Measurements from ENCODE around the gene ERO1B. TPM values are rescaled to one million over a fixed set of nuclear protein-coding genes. Genes with fewer than 3 reads are reported as not detected.

The ERO1B gene
- polyA plus RNA-seq, 3 donors = 10.7 to 13.4 (median 11.6) TPM

DNA sequence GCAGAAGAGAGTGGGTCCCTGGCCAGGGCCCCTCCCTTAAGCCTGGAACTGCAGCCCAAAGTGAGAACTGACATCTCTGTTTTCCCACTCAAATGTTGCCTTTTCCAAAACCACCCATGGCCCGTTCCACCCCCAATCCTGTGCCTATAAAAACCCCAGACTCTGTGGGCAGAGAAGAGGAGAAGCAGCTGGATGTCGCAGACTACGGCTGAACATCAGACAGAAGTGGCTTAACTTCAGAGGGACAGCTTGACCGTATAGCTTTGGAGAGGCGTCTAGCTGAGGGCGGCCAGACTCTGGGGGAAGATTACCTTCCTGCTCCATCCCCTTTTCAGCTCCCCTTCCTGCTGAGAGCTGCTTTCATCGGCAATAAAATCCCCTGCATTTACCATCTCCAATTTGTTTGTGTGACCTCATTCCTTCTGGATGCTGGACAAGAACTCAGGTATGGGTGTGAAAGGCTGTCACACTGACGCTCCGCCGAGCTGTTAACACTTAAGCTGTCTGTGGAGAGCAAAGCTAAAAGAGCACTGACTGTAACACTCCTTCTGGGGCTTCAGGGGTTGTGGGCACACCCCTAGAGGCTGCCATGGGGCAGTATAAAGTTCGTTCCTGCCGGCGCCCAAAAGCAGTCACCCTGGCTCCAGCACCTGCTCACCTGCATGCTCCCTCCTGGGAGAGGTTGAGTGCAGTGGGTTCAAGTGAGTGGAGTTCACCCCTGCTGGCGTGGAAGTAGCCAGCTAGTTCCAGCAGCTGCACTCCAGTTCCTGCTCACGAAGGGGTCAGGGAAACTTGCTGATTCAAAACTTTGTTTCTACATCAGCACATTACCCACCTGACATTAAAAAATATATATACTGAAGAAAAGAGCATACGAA, 19.6 kb upstream of the ERO1B start:
- DNase-seq (ENCODE audit: low read depth in 3 of 3, low spot score in 2 of 3) = no peak

DNA sequence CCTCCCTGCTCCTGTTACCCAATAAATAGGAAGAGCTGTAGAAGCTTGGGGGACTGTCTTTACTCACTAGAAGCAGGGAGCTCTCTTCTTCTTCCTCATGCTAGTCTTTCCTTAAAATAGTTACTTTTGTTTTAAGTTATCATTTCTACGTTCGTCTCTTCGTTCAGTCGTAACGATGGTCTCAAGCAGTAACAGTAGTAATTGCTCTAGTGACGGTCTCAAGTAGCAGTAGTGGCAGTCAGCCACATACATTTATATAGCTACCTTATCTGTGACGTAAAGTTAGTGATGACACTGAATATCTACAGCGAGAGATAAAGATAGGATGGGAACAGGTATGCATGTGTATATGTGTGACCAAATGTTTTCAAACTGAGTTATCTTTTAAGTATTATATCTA, 15.4 kb upstream of the ERO1B start:
- no peak for DNase-seq (ENCODE audit: low read depth in 3 of 3, low spot score in 2 of 3)

DNA sequence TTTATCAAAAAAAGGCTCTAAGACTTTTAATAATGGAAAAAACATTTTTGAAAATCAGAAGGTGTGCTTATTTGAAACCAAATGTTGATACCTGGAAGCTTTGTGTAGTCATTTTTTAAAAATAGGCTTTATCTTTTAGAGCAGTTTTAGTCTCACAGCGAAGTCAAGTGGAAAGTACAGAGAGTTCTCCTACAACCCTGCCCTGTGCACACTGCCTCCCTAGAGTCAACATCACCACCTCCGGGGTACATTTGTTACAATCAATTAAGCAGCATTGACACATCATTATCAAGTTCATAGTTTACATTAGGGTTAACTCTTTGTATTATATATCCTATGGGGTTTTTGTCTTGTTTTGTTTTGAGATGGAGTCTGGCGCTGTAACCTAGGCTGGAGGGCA, 10.7 kb upstream of the ERO1B start:
- DNase-seq (ENCODE audit: low read depth in 3 of 3, low spot score in 2 of 3) = no peak

DNA sequence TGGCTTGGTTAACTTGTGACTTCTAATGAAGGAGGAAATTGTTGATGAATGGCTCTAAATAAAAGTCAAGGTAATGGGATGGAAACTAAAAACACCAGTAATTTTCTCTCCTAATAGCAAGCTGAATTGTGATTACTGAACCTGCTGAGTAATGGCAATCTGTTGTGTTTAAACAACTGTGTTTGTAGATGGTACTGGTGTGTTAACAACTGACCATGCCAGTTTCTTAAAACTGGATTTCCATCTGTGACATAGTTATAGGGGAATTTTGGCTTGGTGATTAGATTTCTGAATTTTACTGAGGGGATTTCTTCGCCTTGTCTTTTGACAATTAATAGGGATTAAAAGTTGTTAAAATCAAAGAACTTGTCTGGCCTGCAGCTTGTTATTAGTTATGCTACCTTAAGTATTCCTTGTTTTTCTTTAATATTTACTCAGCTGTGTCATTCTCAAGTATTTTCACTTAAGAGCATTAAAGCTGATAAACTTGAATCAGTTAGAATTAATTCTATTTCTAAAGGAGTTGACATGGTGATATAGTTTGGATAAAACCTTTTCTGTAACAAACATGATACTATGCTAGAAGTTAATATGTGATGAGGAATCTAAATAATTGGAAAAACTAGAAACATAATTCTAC, 7.9 kb upstream of the ERO1B start:
- DNase-seq (ENCODE audit: low read depth in 3 of 3, low spot score in 2 of 3) = no peak

DNA sequence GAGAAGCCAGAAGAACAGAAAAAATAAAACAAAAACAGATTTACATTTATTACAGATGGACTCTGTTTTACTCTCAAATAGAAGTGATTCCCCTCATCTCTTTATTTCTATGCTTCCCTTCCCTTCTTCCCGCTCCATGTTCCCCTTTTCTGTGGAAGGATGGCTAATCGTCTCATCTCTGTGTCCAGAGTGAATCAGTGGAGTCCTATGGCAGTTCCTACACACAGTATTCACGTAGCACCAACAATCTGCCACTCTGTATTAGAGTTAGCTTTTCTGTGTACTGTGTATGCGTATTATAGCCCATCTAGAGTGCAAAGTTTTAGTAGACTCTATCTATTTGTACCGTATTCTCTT, 6.8 kb upstream of the ERO1B start:
- DNase-seq (ENCODE audit: low read depth in 3 of 3, low spot score in 2 of 3) = no peak

DNA sequence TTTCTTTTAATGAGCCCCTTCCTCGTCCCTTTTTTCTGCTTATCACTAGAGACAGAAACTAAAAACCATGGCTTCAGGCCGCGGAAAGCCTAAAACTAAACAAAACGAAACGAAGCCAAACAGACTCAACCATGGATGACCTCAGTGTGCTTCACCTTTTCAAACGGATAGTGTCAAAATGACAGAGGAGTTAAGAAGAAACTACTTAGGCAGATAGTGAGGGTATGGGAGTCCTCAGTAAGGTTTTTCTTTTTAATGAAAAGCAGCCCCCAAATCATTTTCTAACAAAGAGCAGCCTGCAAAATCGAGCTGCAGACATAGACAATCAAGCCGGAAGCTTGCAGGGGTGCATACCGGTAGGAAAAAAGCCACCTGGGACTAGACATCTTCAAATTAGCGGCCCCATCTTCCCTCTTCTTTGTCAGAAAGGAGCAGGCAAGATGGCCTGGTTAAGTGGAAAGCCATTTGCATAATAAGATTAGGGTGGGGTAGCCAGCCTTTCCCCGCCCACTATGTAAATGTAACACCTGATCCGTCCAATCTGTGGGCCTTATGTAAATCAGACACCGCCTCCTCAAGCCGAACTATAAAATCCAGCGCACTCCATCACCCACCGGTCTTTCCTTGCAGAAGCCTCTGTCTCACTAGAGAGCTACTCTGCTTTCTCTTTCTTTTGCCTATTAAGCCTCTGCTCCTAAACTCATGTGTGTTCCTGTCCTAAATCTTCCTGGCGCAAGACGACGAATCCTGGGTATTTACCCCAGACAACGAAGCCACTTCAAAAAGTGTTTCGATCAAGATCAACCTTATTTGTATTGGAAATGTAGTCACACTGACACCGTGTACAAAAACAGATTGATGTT, 6.2 kb upstream of the ERO1B start:
- DNase-seq (ENCODE audit: low read depth in 3 of 3, low spot score in 2 of 3) = peak in 1 of 3 donors; percentile 61

DNA sequence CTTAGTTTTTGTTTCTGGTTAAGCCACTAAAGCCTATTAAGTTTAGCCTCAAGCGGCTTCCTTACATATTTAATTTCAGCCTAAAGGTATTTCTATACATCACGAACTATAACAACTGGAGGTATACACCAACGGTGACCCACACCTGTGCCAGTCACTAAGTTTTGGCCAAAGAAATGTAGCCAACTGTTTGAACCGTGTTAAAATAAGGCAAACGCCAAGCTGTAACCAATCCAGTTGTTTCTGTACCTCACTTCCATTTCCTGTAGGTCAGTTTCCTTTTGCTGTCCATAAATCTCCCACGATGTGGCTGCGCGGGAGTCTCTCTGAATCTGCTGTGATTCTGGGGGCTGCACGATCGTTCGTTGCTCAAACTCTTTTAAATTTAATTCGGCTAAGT, 5.6 kb upstream of the ERO1B start:
- DNase-seq (ENCODE audit: low read depth in 3 of 3, low spot score in 2 of 3) = no peak

DNA sequence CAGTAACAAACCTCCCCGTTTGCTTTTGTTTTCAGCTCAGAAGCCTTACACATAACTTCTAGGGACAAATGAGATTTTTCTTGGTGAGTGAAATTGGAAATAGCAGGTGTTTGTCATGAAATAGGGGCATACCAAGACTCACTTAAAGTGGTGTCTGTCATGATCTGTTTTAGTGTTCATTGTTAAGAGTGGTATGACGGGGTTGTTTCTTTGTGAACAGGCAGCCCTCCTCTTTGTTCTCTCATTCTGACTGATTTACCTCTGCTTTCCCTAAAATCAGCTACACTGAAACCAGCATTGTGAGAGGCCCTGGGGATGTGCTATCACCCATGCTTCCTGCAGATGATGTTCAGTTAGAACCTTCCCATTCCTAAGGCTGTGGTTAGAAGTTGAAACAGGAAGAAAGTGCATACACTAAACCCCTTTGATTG, 2.5 kb upstream of the ERO1B start:
- no peak for DNase-seq (ENCODE audit: low read depth in 3 of 3, low spot score in 2 of 3)

DNA sequence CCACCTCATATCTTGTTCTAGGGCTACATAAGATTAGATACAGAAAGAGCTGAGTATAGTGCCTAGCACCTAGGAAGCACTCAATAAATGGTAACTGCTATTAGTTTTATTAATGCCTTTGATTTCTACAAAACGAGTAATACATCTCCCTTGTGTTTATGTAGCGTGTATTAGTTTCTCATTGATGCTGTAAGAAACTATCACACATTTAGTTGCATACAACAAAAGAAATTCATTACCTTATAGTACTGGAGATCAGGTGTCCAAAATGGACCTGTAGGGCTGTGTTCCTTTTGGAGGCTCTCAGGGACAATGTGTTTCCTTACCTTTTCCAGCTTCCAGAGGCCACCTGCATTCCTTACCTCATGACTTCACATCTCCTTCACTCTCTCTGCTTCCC, 961 bp upstream of the ERO1B start:
- DNase-seq (ENCODE audit: low read depth in 3 of 3, low spot score in 2 of 3) = no peak

DNA sequence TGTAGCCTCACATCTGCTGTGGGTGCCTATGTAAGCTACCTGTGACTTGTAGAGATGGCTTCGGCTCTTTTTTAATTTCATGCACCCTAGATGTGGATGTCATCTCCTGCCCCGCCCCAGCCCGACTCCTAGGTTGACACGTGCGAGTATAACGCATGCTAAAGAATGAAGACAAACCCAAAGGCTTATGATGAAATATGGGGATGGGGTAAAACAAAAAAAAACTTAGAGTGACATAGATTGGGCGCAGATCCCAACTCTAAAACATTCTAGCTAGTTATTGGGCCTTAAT, 613 bp upstream of the ERO1B start:
- peak in 1 of 3 donors; percentile 14 for DNase-seq (ENCODE audit: low read depth in 3 of 3, low spot score in 2 of 3)

DNA sequence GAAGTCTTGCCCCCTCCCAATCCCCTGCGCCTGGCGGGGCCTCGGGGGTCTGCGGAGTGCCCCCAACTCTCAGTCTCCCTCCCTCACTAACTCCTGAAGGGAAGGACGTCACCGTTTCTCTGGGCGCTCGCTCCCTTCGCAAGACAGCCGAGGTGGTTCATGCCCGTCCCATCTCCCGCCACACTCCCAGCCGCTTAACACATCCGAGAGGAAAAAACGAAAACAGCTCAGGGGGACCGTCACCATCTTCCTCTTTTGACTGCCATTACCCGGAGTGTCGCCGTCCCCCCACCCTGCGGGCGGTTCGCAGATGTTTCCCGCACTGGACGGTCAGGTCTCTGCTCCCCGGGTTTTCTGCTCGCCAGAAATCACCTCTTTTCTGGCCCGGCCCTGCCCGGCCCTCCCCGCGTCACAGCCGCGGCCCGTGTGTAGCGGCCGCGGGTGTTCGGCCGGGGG, 532 bp downstream of the ERO1B start:
- peak; percentile 23 to 36 (median 26) for DNase-seq (ENCODE audit: low read depth in 3 of 3, low spot score in 2 of 3)

DNA sequence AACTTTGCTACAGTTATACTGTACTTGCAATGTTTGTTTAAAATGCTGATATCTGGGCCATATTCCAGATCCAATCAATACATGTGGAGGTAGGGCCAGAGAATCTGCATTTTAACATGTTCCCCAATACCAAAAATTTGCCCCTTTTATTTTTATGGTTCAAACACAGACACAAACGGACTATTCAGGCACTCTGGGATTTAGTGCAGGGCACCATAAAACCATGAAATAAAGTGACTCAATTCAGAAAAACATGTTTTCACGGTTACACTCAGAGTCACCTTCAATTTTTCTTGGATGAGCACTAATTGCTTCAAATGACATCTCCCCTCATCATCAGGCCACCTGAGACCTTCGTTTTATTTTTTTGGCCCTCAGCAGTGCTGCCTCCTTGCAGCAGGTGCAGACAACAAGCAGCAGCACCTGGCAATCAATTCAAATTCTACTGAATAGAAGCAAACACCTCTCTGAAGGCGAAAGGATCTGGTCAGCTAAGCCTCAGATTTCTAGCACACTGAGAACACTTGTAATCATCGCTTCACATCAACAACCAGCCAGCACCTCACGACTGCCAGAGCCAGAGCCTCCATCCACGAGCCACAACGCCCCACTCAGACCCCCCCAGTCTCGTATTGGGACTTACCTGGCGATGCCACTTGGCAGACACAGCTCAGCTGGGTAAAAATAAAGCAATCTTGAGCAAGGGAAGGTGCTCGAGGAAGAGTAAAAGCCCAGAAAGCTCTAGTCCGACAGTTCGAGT, 1.1 kb downstream of the ERO1B start:
- peak in 1 of 3 donors; percentile 15 for DNase-seq (ENCODE audit: low read depth in 3 of 3, low spot score in 2 of 3)

DNA sequence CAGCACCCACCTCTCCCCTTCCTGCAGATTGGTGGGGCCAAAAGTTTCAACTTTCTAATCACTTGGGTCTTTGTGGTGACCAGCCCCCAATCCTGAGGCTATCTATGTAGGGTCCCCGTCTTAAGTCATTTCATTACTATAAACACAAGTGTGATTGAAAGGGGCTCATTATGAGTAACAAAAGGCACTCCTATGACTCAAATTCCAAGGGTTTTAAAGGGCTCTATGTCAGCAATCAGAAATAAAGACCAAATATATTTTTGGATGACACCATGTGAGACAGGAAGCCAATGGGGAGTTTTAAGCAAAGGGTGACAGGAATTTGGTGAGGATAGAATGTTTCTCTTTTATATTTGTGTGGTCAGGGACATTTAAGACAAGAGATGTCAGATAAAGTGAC, 6.2 kb downstream of the ERO1B start:
- no peak for DNase-seq (ENCODE audit: low read depth in 3 of 3, low spot score in 2 of 3)

DNA sequence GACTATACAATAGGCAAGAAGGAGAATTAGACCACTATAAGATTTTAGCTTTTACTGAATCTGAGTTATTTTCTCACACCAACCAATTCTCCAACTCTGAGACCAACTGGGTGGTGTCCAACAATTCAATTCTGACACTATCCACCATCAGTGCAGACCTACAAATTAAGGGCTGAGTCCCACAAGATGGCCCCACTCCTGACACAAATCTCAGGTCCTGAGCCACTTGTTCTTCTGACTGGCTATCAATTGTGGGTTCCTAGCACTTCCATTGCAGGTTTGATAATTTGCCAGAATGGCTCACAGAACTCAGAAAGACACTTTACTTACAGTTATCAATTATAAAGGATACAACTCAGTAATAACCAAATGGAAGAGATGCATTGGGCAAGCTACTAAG, 6.7 kb downstream of the ERO1B start:
- no peak for DNase-seq (ENCODE audit: low read depth in 3 of 3, low spot score in 2 of 3)

DNA sequence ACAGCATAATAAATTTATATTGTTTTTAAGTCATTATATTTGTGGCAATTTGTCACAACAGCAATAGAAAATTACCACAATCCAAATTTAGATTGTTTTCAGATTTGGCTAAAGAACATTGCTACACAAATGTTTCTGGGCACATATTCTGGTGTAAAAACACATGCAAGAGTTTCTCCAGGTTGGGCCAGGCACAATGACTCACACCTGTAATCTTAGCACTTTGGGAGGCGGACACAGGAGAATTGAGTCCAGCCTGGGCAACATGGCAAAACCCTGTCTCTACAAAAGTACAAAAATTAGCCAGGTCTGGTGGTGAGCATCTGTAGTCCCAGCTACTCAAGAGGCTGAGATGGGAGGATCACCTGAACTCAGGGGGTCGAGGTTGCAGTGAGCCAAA, 8.4 kb downstream of the ERO1B start:
- no peak for DNase-seq (ENCODE audit: low read depth in 3 of 3, low spot score in 2 of 3)

DNA sequence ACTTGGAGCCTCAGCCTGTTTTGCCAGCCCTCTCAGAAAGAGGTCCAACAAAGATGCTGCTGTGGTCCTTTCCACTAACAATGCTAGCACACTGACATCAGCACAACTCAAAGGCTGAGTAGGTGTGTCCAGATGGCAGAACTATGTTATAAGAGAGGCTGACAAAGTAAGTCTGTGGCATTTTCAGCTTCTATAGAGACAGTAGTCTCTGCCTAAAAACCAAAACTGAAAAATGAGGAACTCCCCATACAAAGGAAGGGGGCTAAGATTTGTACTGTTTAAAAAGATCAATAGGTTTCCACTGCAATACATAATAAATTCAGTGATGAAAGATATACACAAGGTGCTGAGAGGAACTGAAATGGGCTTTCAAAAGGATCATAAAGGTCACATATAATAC, 12.3 kb downstream of the ERO1B start:
- no peak for DNase-seq (ENCODE audit: low read depth in 3 of 3, low spot score in 2 of 3)

DNA sequence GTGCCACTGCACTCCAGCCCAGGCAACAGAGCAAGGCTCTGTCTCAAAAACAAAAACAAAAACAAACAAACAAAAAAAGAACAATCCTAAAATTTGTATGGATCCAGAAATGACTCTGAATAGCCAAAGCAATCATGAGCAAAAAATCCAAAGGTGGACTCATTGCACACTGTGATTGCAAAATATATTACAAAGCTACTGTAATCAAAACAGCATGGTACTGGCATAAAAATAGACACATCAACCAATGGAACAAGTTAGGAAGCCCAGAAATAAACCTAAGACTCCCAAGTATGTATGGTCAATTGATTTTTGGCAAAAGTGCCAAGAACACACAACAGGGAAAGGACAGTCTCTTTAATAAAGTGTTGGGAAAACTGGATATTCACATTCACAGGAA, 19.9 kb downstream of the ERO1B start:
- no peak for DNase-seq (ENCODE audit: low read depth in 3 of 3, low spot score in 2 of 3)

DNA sequence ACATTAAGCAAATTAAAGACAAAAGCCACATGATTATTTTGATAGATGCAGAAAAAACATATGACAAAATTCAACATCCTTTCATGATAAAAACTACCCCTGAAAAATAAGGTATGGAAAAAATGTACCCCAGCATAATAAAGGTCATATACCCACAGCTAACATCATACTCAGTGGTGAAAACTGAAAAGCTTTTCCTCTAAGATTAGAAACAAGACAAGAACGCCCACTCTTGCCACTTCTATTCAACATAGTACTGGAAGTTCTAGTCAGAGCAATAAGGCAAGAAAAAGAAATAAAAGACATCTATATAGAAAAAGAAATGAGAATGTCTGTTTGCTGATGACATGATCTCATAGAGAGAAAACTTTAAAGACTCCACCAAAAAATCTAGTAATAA, 20.7 kb downstream of the ERO1B start:
- no peak for DNase-seq (ENCODE audit: low read depth in 3 of 3, low spot score in 2 of 3)

DNA sequence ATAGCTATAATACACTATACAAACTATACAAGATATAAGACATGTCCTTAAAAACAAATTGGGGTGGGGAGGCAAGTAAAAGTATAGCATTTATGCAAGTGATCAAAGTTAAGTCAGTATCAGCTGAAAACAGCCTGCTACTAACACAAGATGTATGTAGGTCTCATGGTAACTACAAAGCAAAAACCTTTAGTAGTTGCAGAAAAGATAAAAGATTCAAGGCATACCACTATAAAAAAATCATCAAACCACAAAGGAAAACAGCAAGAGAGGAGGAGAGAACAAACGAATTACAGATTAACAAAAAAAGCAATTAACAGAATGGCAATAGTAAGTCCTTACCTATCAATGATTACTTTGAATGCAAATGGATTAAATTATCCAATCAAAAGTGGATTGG, 22.7 kb downstream of the ERO1B start:
- no peak for DNase-seq (ENCODE audit: low read depth in 3 of 3, low spot score in 2 of 3)

DNA sequence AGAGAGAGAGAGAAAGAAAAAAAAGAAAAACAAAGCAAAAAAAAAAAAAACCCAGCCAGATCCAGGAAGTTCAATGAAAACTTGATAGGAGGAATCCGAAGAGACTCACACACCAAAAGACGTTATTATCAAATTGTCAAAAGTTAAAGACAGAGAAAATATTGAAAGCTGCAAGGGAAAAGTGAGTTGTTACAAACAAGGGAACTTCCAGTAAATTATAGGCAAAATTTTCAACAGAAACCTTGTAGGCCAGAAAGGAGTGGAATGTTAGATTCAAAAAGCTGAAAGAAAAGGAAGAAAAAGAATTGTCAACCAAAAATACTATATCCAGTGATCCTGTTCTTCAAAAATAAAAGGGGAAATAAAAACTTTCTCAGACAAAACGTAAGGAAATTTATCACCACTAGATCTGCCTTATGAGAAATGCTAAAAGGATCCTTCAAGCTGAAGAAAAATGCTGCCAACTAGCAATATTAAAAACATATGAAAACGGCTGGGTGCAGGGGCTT, 23.6 kb downstream of the ERO1B start:
- DNase-seq (ENCODE audit: low read depth in 3 of 3, low spot score in 2 of 3) = no peak

DNA sequence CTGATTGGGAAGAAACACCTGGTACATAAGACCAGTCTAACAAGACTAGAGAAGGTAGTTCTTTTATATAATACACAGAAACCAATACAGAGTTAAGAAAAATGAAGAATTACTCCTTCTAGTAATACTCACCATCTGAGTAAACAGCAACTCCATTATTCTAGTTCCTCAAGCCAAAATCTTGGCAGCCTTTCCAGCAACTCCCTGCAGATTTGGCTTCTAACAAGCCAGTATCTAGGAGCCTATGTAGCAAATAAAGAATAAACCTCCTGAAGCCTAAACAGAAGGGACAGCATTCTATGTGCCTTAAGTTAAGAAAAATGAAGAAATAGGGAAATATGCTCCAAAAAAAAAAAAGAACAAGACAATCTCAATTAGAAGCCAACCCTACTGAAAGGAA, 24.5 kb downstream of the ERO1B start:
- DNase-seq (ENCODE audit: low read depth in 3 of 3, low spot score in 2 of 3) = no peak

All from right renal cortex interstitium (tissue), 3 donors.